ENCODE data around the gene KBTBD7. TPM values are rescaled to one million over a fixed set of nuclear protein-coding genes. Genes with fewer than 3 reads are reported as not detected.

Gene KBTBD7
- total RNA-seq, 1 experiment from 2014 or later = 10.2 TPM

GRCh38 chr13:41213316-41213715 is 18.9 kb upstream of the KBTBD7 start:
- no peaks in the 10 kb centered on the region for H3K36me3 ChIP-seq (ENCODE audit: insufficient read depth, low read length, poor library complexity, severe bottlenecking)
- H3K4me1 ChIP-seq (ENCODE audit: insufficient read depth, low read length, poor library complexity, severe bottlenecking) = no peaks in the 10 kb centered on the region
- no peak for TF ChIP-seq EZH2 (IDR thresholded peaks at IDR 0.05; ENCODE audit: borderline replicate concordance, low read depth, low read length, poor library complexity, severe bottlenecking)
- H3K4me3 ChIP-seq (ENCODE audit: low read depth, low read length, poor library complexity, severe bottlenecking) = no peak overlapping the region
- DNase-seq (ENCODE audit: low spot score) = no peak
- intact Hi-C loops (cut with micrococcal nuclease; ENCODE audit: unreplicated experiment) = no loop called here
- BruUV-seq (replicated peaks) = no TSS peak
- CTCF ChIA-PET = no interaction called here
- H3K27ac ChIP-seq (ENCODE audit: low read depth, low read length, poor library complexity, severe bottlenecking) = no peak overlapping the region
- no peaks in the 10 kb centered on the region for H3K27me3 ChIP-seq (replicated peaks; ENCODE audit: insufficient read depth, low read depth, low read length, poor library complexity)
- POLR2A ChIA-PET (ENCODE audit: low non-redundant PET) = no interaction called here
- peaks cover 8% of the 10 kb centered on the region for H3K9me3 ChIP-seq (ENCODE audit: low read depth, low read length, poor library complexity, severe bottlenecking)

DNA sequence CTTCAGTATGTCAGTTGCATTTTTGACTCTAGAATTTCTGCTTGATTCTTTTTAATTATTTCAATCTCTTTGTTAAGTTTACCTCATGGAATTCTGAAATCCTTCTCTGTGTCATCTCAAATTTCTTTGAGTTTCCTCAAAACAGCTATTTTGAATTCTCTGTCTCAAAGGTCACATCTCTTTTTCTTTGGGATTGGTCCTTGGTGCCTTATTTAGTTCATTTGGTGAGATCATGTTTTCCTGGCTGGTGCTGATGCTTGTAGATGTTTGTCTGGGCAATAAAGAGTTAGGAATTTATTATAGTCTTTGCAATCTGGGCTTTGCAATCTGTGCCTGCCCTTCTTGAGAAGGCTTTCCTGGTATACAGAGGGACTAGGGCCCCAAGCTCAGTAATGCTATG is 18.5 kb upstream of the KBTBD7 start:
- H3K9me3 ChIP-seq (ENCODE audit: low read depth, low read length, poor library complexity, severe bottlenecking) = peaks cover 8% of the 10 kb centered on the region
- intact Hi-C loops (cut with micrococcal nuclease; ENCODE audit: unreplicated experiment) = no loop called here
- no TSS peak for BruUV-seq (replicated peaks)

DNA sequence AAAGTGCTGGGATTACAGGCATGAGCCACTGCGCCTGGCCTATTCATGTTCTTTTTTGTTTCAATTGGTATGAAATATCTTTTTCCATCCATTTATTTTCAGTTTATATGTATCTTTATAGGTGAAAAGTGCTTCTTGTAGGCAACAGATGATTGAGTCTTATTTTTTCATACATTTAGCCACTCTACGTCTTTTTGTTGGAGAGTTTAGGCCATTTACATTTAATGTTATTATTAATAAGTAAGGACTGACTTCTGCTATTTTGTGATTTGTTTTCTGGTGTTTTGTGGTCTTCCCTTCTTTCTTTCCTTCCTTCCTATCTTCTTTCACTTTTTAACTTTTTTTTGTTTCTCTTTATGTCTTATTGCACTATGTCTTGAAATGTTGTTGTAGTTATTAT is 16.7 kb upstream of the KBTBD7 start:
- Histone ChIP-seq H3K4me3 (ENCODE audit: low read depth, low read length, poor library complexity, severe bottlenecking) (no peak overlapping the region), H3K27me3 (replicated peaks; ENCODE audit: insufficient read depth, low read depth, low read length, poor library complexity) (no peaks in the 10 kb centered on the region), H3K9me3 (ENCODE audit: low read depth, low read length, poor library complexity, severe bottlenecking) (peaks cover 8% of the 10 kb centered on the region), H3K4me1 (ENCODE audit: insufficient read depth, low read length, poor library complexity, severe bottlenecking) (no peaks in the 10 kb centered on the region), H3K27ac (ENCODE audit: low read depth, low read length, poor library complexity, severe bottlenecking) (no peak overlapping the region), H3K36me3 (ENCODE audit: insufficient read depth, low read length, poor library complexity, severe bottlenecking) (no peaks in the 10 kb centered on the region)
- no TSS peak for BruUV-seq (replicated peaks)
- POLR2A ChIA-PET (ENCODE audit: low non-redundant PET) = no interaction called here
- CTCF ChIA-PET = no interaction called here
- TF ChIP-seq EZH2 (IDR thresholded peaks at IDR 0.05; ENCODE audit: borderline replicate concordance, low read depth, low read length, poor library complexity, severe bottlenecking) = no peak
- TF ChIP-seq, protein P1, sequence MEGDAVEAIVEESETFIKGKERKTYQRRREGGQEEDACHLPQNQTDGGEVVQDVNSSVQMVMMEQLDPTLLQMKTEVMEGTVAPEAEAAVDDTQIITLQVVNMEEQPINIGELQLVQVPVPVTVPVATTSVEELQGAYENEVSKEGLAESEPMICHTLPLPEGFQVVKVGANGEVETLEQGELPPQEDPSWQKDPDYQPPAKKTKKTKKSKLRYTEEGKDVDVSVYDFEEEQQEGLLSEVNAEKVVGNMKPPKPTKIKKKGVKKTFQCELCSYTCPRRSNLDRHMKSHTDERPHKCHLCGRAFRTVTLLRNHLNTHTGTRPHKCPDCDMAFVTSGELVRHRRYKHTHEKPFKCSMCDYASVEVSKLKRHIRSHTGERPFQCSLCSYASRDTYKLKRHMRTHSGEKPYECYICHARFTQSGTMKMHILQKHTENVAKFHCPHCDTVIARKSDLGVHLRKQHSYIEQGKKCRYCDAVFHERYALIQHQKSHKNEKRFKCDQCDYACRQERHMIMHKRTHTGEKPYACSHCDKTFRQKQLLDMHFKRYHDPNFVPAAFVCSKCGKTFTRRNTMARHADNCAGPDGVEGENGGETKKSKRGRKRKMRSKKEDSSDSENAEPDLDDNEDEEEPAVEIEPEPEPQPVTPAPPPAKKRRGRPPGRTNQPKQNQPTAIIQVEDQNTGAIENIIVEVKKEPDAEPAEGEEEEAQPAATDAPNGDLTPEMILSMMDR (conservative IDR thresholded peaks at IDR 0.05; ENCODE audit: low read depth, low read length) = no peak
- intact Hi-C loops (cut with micrococcal nuclease; ENCODE audit: unreplicated experiment) = no loop called here
- DNase-seq (ENCODE audit: low spot score) = no peak

More for the DNA sequence above, 18.5 kb upstream of the KBTBD7 start:
- no peaks in the 10 kb centered on the region for H3K27me3 ChIP-seq (replicated peaks; ENCODE audit: insufficient read depth, low read depth, low read length, poor library complexity)
- no peaks in the 10 kb centered on the region for H3K4me1 ChIP-seq (ENCODE audit: insufficient read depth, low read length, poor library complexity, severe bottlenecking)
- ChIA-PET CTCF (no interaction called here), POLR2A (ENCODE audit: low non-redundant PET) (no interaction called here)
- H3K36me3 ChIP-seq (ENCODE audit: insufficient read depth, low read length, poor library complexity, severe bottlenecking) = no peaks in the 10 kb centered on the region
- H3K4me3 ChIP-seq (ENCODE audit: low read depth, low read length, poor library complexity, severe bottlenecking) = no peak overlapping the region
- no peak overlapping the region for H3K27ac ChIP-seq (ENCODE audit: low read depth, low read length, poor library complexity, severe bottlenecking)
- TF ChIP-seq EZH2 (IDR thresholded peaks at IDR 0.05; ENCODE audit: borderline replicate concordance, low read depth, low read length, poor library complexity, severe bottlenecking) = no peak
- TF ChIP-seq, protein P1 (conservative IDR thresholded peaks at IDR 0.05; ENCODE audit: low read depth, low read length) = no peak
- no peak for DNase-seq (ENCODE audit: low spot score)

DNA sequence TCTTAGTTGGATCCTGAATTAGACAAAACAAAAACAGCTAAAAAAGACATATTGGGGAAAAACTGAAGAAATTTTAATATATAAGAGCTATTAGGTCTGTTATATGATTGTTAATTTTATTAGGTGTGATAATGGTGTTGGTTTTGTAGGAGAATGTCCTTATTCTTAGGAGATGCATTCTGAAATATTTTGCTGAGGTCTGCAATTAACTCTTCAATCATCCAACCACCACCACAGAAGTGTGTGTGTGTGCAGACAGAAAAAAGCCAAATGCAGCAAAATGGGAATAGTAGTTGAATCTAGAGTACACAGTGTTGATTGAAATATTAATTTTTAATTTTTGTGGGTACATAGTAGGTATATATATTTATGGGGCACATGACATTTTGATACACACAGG is 12.1 kb upstream of the KBTBD7 start:
- CTCF ChIA-PET = no interaction called here
- Histone ChIP-seq H3K9me3 (ENCODE audit: low read depth, low read length, poor library complexity, severe bottlenecking) (peaks cover 7% of the 10 kb centered on the region), H3K36me3 (ENCODE audit: insufficient read depth, low read length, poor library complexity, severe bottlenecking) (no peaks in the 10 kb centered on the region), H3K27ac (ENCODE audit: low read depth, low read length, poor library complexity, severe bottlenecking) (no peak overlapping the region), H3K27me3 (replicated peaks; ENCODE audit: insufficient read depth, low read depth, low read length, poor library complexity) (no peaks in the 10 kb centered on the region), H3K4me1 (ENCODE audit: insufficient read depth, low read length, poor library complexity, severe bottlenecking) (no peaks in the 10 kb centered on the region), H3K4me3 (ENCODE audit: low read depth, low read length, poor library complexity, severe bottlenecking) (no peak overlapping the region)
- POLR2A ChIA-PET (ENCODE audit: low non-redundant PET) = no interaction called here
- no peak for DNase-seq (ENCODE audit: low spot score)
- intact Hi-C loops (cut with micrococcal nuclease; ENCODE audit: unreplicated experiment) = no loop called here
- TF ChIP-seq, protein P1 (conservative IDR thresholded peaks at IDR 0.05; ENCODE audit: low read depth, low read length) = no peak
- no peak for TF ChIP-seq EZH2 (IDR thresholded peaks at IDR 0.05; ENCODE audit: borderline replicate concordance, low read depth, low read length, poor library complexity, severe bottlenecking)
- BruUV-seq (replicated peaks) = no TSS peak

Measured in A673 (cell line).